ENCODE data around the gene FREM2.

DNA sequence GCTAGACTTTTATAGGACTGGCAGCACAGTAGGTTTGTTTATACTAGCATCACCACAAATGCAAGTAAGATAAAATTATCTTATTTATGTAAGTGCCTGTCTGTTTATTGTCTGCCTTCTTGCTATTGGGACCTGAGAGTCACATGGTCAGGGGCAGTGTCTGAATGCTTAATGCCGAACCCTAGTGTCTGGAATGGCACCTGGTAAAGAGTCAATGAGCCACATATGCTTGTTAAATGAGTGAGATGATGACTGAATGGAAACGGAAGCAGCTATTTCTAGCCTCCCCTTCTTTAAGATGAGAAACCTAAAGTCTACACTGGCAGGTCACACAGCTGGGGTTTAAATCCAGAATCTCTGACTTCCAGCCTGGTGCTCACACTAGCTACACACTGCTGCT lies 211.6 kb downstream of the FREM2 start:
- TF ChIP-seq YY1 (IDR thresholded peaks at IDR 0.05; ENCODE audit: extremely low read depth, insufficient replicate concordance, low read depth, low read length) (no peak), ELF1 (IDR thresholded peaks at IDR 0.05; ENCODE audit: borderline replicate concordance, low read depth) (no peak)
- TF ChIP-seq, protein P1, sequence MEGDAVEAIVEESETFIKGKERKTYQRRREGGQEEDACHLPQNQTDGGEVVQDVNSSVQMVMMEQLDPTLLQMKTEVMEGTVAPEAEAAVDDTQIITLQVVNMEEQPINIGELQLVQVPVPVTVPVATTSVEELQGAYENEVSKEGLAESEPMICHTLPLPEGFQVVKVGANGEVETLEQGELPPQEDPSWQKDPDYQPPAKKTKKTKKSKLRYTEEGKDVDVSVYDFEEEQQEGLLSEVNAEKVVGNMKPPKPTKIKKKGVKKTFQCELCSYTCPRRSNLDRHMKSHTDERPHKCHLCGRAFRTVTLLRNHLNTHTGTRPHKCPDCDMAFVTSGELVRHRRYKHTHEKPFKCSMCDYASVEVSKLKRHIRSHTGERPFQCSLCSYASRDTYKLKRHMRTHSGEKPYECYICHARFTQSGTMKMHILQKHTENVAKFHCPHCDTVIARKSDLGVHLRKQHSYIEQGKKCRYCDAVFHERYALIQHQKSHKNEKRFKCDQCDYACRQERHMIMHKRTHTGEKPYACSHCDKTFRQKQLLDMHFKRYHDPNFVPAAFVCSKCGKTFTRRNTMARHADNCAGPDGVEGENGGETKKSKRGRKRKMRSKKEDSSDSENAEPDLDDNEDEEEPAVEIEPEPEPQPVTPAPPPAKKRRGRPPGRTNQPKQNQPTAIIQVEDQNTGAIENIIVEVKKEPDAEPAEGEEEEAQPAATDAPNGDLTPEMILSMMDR (IDR thresholded peaks at IDR 0.05 in 2 of 3, conservative IDR thresholded peaks at IDR 0.05 in 1 of 3; ENCODE audit: borderline replicate concordance in 1 of 3, insufficient read depth in 1 of 3, low read depth in 2 of 3, low read length in 2 of 3): no peak

Data from HCT116 (cell line).